Dermis microvascular lymphatic vessel endothelial cell (primary cell): Measurements from ENCODE around the gene YTHDF1. TPM values are rescaled to one million over a fixed set of nuclear protein-coding genes. Genes with fewer than 3 reads are reported as not detected.
"Not testable (repeated sequence)": the region's sequence is repeated elsewhere in the genome, so short reads cannot be mapped to it uniquely, and the experiment has no call there.

Experiments used
- DNase-seq, 2 donors: peaks; one replicate each; pipeline versions ENCODE4 v3.0.0 to v3.0.0-alpha.2; 2010; ENCODE audit warnings: low read depth in 2 of 2
- total RNA-seq: library from RNA; depleted of rRNA; stranded (reverse); fragments of >200 nt; gene quantifications from 2 replicates; pipeline ENCODE4 v1.2.1, GENCODE V29; 2014

YTHDF1 gene
- total RNA-seq, 1 donor from 2014 or later: 16.4 TPM

- DNase-seq: no peak
These were observed 11.3 kb upstream of the YTHDF1 start for GRCh38 chr20:63227260-63227659.

- DNase-seq: no peak
These were observed 10.4 kb upstream of the YTHDF1 start for GRCh38 chr20:63226042-63226943.

GRCh38 chr20:63225082-63225454, 9.1 kb upstream of the YTHDF1 start:
- no peak for DNase-seq

GRCh38 chr20:63224412-63225081, 8.6 kb upstream of the YTHDF1 start:
- DNase-seq: peak in 1 of 2 donors; percentile 55

- DNase-seq: no peak
These were observed 7.9 kb upstream of the YTHDF1 start for GRCh38 chr20:63223826-63224207.

GRCh38 chr20:63223121-63223825, 7.3 kb upstream of the YTHDF1 start:
- DNase-seq: peak in 1 of 2 donors; percentile 45

GRCh38 chr20:63222541-63222940, 6.6 kb upstream of the YTHDF1 start:
- DNase-seq: no peak

GRCh38 chr20:63221400-63222053, 5.6 kb upstream of the YTHDF1 start:
- not testable (repeated sequence) for DNase-seq

GRCh38 chr20:63220696-63221399, 4.9 kb upstream of the YTHDF1 start:
- no peak for DNase-seq

- no peak for DNase-seq
These were observed 4.1 kb upstream of the YTHDF1 start for GRCh38 chr20:63219866-63220521.

GRCh38 chr20:63219447-63219821, 3.5 kb upstream of the YTHDF1 start:
- DNase-seq: no peak

GRCh38 chr20:63218701-63219446, 2.9 kb upstream of the YTHDF1 start:
- no peak for DNase-seq

- no peak for DNase-seq
These were observed 1.8 kb upstream of the YTHDF1 start for GRCh38 chr20:63217706-63218105.

- no peak for DNase-seq
These were observed 1.0 kb upstream of the YTHDF1 start for GRCh38 chr20:63216849-63217471.

- peak; percentile 42 to 63 for DNase-seq
These were observed 560 bp downstream of the YTHDF1 start for GRCh38 chr20:63215101-63216040.

- no peak for DNase-seq
These were observed 1.4 kb downstream of the YTHDF1 start for GRCh38 chr20:63214514-63214913.

- no peak for DNase-seq
These were observed 3.1 kb downstream of the YTHDF1 start for GRCh38 chr20:63212792-63213191.

GRCh38 chr20:63212393-63212730, 3.6 kb downstream of the YTHDF1 start:
- no peak for DNase-seq
